ENCODE measurements around the gene CCL23. TPM values are rescaled to one million over a fixed set of nuclear protein-coding genes. Genes with fewer than 3 reads are reported as not detected.

CCL23 gene
- total and polyA plus RNA-seq, 2 donors (not counting 3 experiments of a cell fraction or from before 2014, with no cell fraction given): 1.0 to 1.1 TPM

DNA sequence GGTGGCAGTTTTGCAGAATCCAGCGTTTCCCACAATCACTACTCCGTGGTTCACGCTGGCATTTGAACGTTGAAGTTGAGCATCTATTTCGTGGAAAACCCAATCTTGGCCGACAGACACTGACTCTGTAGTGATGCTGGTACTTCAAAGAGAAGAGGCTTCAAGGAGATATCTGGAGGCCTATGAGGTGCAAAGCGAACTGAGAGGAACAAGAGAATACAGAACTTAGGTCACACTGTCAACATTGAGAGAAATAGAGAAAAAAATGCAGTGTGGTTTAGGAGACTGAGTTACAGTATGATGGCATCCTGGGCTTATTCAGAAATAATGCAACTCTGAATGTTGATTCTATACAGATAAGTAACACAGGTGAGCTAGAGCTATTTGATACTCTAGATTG lies 52.5 kb downstream of the CCL23 start:
- Histone ChIP-seq H4K20me1 (replicated peaks; ENCODE audit: control insufficient read depth, extremely low read depth, insufficient read depth, low read length) (no peaks in the 10 kb centered on the region), H3K9me3 (replicated peaks; ENCODE audit: control insufficient read depth, insufficient read depth, low read length) (no peaks in the 10 kb centered on the region), H3K27ac (ENCODE audit: insufficient read depth, low read depth, low read length) (no peak overlapping the region), H3K4me3 (replicated peaks in 1 of 3; ENCODE audit: insufficient read depth in 1 of 3, low read depth in 1 of 3, low read length in 3 of 3) (no peak overlapping the region), H3K79me2 (ENCODE audit: control insufficient read depth, insufficient read depth, low read length) (no peaks in the 10 kb centered on the region), H2AFZ (ENCODE audit: low read depth, low read length) (no peak overlapping the region), H3K27me3 (ENCODE audit: control insufficient read depth in 2 of 2, insufficient read depth in 2 of 2, low read length in 2 of 2) (peaks cover 0 to 4% of the 10 kb centered on the region in 2 experiments), H3K4me2 (ENCODE audit: insufficient read depth, low read length) (no peak overlapping the region), H3K36me3 (ENCODE audit: control insufficient read depth in 2 of 2, extremely low read depth in 1 of 2, insufficient read depth in 2 of 2, low read length in 2 of 2) (no peaks in the 10 kb centered on the region), H3K9me1 (replicated peaks; ENCODE audit: control insufficient read depth, extremely low read depth, insufficient read depth, low read length) (no peaks in the 10 kb centered on the region), H3K9ac (replicated peaks; ENCODE audit: extremely low read depth, insufficient read depth, low read length) (no peak overlapping the region), H3K4me1 (ENCODE audit: control insufficient read depth, extremely low read depth, insufficient read depth, low read length) (no peaks in the 10 kb centered on the region)
- DNase-seq (ENCODE audit: low read depth, low spot score) (no peak), FAIRE-seq (no peak)
- TF ChIP-seq MYC (IDR thresholded peaks at IDR 0.05; ENCODE audit: low read depth, low read length): no peak
- TF ChIP-seq FOS (IDR thresholded peaks at IDR 0.05; ENCODE audit: borderline replicate concordance, insufficient read depth, low read length): no peak
- no peak for TF ChIP-seq CTCF (IDR thresholded peaks at IDR 0.05; ENCODE audit: extremely low read depth in 1 of 2, insufficient read depth in 1 of 2, low read depth in 1 of 2, low read length in 2 of 2)
- TF ChIP-seq JUN (IDR thresholded peaks at IDR 0.05; ENCODE audit: borderline replicate concordance, insufficient read depth, insufficient read length, low read depth): no peak
- no peak for TF ChIP-seq MAX (IDR thresholded peaks at IDR 0.05; ENCODE audit: insufficient read depth, insufficient read length)
- TF ChIP-seq POLR2A (IDR thresholded peaks at IDR 0.05; ENCODE audit: low read depth, low read length): no peak
- no peak for TF ChIP-seq GATA2 (IDR thresholded peaks at IDR 0.05; ENCODE audit: insufficient read depth, insufficient read length, low read depth, low read length)
- TF ChIP-seq EZH2 (IDR thresholded peaks at IDR 0.05; ENCODE audit: borderline replicate concordance, low read depth, low read length, severe bottlenecking): no peak
- no peak for TF ChIP-seq POLR2AphosphoS5 (IDR thresholded peaks at IDR 0.05; ENCODE audit: insufficient read depth, low read depth, low read length)
- ChIA-PET POLR2A (interaction anchor here (0.6 kb wide), 1 partner anchor 184 kb away, joined by 4 read pairs; no protein-coding TSS in a partner anchor), CTCF (interaction anchor here (1.9 kb wide), 1 partner anchor 184 kb away, joined by 10 read pairs; no protein-coding TSS in a partner anchor)
- intact Hi-C loops (cut with micrococcal nuclease): no loop called here
- BruUV-seq (replicated peaks): no TSS peak
- dilution Hi-C loops (cut with MboI; ENCODE audit: extremely low pct_ligation_motif_present, low sequenced_read_pairs): no loop called here

Data from endothelial cell of umbilical vein (primary cell).